Panc1 (cell line): ENCODE data around the gene RNF114. TPM values are rescaled to one million over a fixed set of nuclear protein-coding genes. Genes with fewer than 3 reads are reported as not detected.

ENCODE experiments used
- ATAC-seq: fragments of 200-7000 bp; cut with Tn5 transposase; 2 replicates; pipeline ENCODE4 v1.9.1; 2020; ENCODE audit warnings: mild to moderate bottlenecking, moderate library complexity
- BruUV-seq: library from RNA; stranded (reverse); fragments of 400-500 nt; replicated peaks from 2 replicates; lab custom pipeline; 2021; lab: Mats Ljungman, UMichigan
- CTCF ChIA-PET: fragments of 300-600 bp; sonication (Branson Sonifier 250); formaldehyde crosslinking; loops from one replicate; lab custom pipeline; 2022; ENCODE audit warnings: antibody characterized with exemption; lab: Charles Lee
- POLR2A ChIA-PET: fragments of 300-600 bp; sonication (Branson Sonifier 250); formaldehyde crosslinking; loops from one replicate; lab custom pipeline; 2022; ENCODE audit warnings: antibody characterized with exemption; lab: Charles Lee
- DNase-seq: peaks from one replicate; pipeline ENCODE4 v3.0.0-alpha.2; 2010; ENCODE audit warnings: low read depth, low spot score
- H3K27ac ChIP-seq: 2 replicates; pipeline ENCODE4 v1.5.1; 2011; ENCODE audit warnings: mild to moderate bottlenecking, low read length, inconsistent platforms
- H3K27me3 ChIP-seq: fragments of 200-500 bp; sonication (Bioruptor generic); 2 replicates; pipeline ENCODE4 v1.6.0; 2014; ENCODE audit warnings: low read length, inconsistent platforms; ENCODE audit not compliant: control insufficient read depth, insufficient read depth
- H3K36me3 ChIP-seq: fragments of 200-500 bp; sonication (Bioruptor generic); 2 replicates; pipeline ENCODE4 v1.5.1; 2014; ENCODE audit warnings: inconsistent platforms, mild to moderate bottlenecking, low read length, moderate library complexity; ENCODE audit not compliant: control insufficient read depth, insufficient read depth
- H3K4me1 ChIP-seq: 2 replicates; pipeline ENCODE4 v1.5.1; 2011; ENCODE audit warnings: inconsistent platforms, mild to moderate bottlenecking, low read length, moderate library complexity; ENCODE audit not compliant: control insufficient read depth, insufficient read depth
- H3K4me3 ChIP-seq, 2 experiments: 2 replicates each; pipeline ENCODE4 v1.5.1; 2011 to 2012; ENCODE audit warnings: low read depth in 2 of 2, low read length in 2 of 2, mild to moderate bottlenecking in 2 of 2, inconsistent platforms in 1 of 2, moderate library complexity in 1 of 2
- H3K9me3 ChIP-seq: fragments of 200-500 bp; sonication (Bioruptor generic); 2 replicates; pipeline ENCODE4 v1.5.1; 2014; ENCODE audit warnings: low read depth, mild to moderate bottlenecking, inconsistent platforms, low read length, moderate library complexity; ENCODE audit not compliant: control insufficient read depth, insufficient read depth
- CTCF ChIP-seq: fragments of 450-650 bp; IDR thresholded peaks from 2 replicates; pipeline ENCODE4 v1.5.1; 2017; ENCODE audit warnings: mild to moderate bottlenecking
- POLR2AphosphoS5 ChIP-seq: IDR thresholded peaks from 2 replicates; pipeline ENCODE4 v1.6.1; 2012; ENCODE audit warnings: mild to moderate bottlenecking, low read depth, low read length, moderate library complexity
- REST ChIP-seq, 2 experiments: IDR thresholded peaks; 2 replicates each; pipeline ENCODE4 v1.6.1; 2011 to 2012; ENCODE audit warnings: low read depth in 2 of 2, control low read depth in 1 of 2, low read length in 1 of 2, mild to moderate bottlenecking in 1 of 2, moderate library complexity in 1 of 2; ENCODE audit not compliant: insufficient read depth in 1 of 2
- SIN3A ChIP-seq: IDR thresholded peaks from 2 replicates; pipeline ENCODE4 v1.6.1; 2012; ENCODE audit warnings: low read depth, mild to moderate bottlenecking, low read length, moderate library complexity, borderline replicate concordance; ENCODE audit not compliant: insufficient read depth
- TCF7L2 ChIP-seq: IDR thresholded peaks from 2 replicates; pipeline ENCODE4 v1.6.1; 2011; ENCODE audit warnings: mild to moderate bottlenecking, low read depth, low read length, inconsistent platforms
- in situ Hi-C: cut with HindIII; loops from 2 replicates; pipeline ENCODE4 v1.10.0; 2016; ENCODE audit warnings: low sequenced_read_pairs, low pct_unique_long_range_greater_than_20kb
- intact Hi-C: fragments of 100-400 bp; cut with micrococcal nuclease; formaldehyde crosslinking; loops from one replicate; pipeline ENCODE4 v1.10.0; 2022; ENCODE audit not compliant: unreplicated experiment
- total RNA-seq: library from RNA; stranded (reverse); gene quantifications from one replicate; pipeline ENCODE4 v1.2.1, GENCODE V29; 2021; ENCODE audit not compliant: unreplicated experiment

RNF114 gene
- total RNA-seq, 1 experiment from 2014 or later: 70.0 TPM

DNA sequence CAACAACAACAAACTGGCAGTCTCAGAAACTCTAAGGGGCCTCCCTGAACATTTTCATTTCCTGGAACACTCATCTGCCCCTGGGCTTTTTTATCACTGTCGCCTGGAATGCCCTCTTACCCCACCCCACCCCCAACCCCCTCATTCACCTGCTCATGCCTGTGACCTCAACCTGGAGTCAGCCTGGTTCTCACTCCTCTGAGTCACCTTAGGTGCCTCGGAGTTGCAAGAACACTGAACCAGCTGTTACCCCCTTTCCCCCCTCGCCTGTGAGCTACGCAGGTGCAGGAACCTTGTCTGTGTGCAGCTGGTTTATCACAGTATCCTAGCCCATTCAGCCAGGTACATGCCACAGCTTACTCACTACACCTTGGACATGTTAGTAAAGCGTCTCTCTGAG is 33.7 kb downstream of the RNF114 start:
- POLR2A ChIA-PET: no interaction called here
- Histone ChIP-seq H3K4me1 (no peaks in the 10 kb centered on the region), H3K27me3 (no peaks in the 10 kb centered on the region), H3K9me3 (no peaks in the 10 kb centered on the region), H3K27ac (no peak overlapping the region), H3K36me3 (no peaks in the 10 kb centered on the region), H3K4me3 (no peak overlapping the region)
- ATAC-seq (no peak), DNase-seq (no peak)
- CTCF ChIA-PET: interaction anchor here (0.6 kb wide), 1 partner anchor 9 kb away, joined by 4 read pairs; no protein-coding TSS in a partner anchor
- in situ Hi-C loops: no loop called here
- intact Hi-C loops: no loop called here
- no TSS peak for BruUV-seq
- TF ChIP-seq SIN3A: no peak
- TF ChIP-seq REST (IDR thresholded peaks at IDR 0.05; ENCODE audit: insufficient read depth in 1 of 2, low read depth in 2 of 2, low read length in 1 of 2): no peak
- TF ChIP-seq CTCF: no peak
- TF ChIP-seq POLR2AphosphoS5: no peak
- TF ChIP-seq TCF7L2: no peak

GRCh38 chr20:49970498-49970897 is 34.3 kb downstream of the RNF114 start:
- ChIA-PET CTCF (no interaction called here), POLR2A (no interaction called here)
- no peak for TF ChIP-seq REST (IDR thresholded peaks at IDR 0.05; ENCODE audit: insufficient read depth in 1 of 2, low read depth in 2 of 2, low read length in 1 of 2)
- TF ChIP-seq CTCF: no peak
- TF ChIP-seq TCF7L2: no peak
- no peak for TF ChIP-seq SIN3A
- TF ChIP-seq POLR2AphosphoS5: no peak
- no peaks in the 10 kb centered on the region for H3K4me1 ChIP-seq
- in situ Hi-C loops (no loop called here), intact Hi-C loops (no loop called here)
- H3K4me3 ChIP-seq: no peak overlapping the region
- H3K27me3 ChIP-seq: no peaks in the 10 kb centered on the region
- H3K27ac ChIP-seq: no peak overlapping the region
- BruUV-seq: no TSS peak
- DNase-seq: no peak
- H3K36me3 ChIP-seq: no peaks in the 10 kb centered on the region
- no peak for ATAC-seq
- H3K9me3 ChIP-seq: no peaks in the 10 kb centered on the region
